HEK293 (cell line): ENCODE data around the gene AASDH.

Source experiments
- CTCF ChIA-PET: fragments of 350-600 bp; formaldehyde crosslinking; extraction: SDS; loops from one replicate; lab custom pipeline; 2021; ENCODE audit warnings: antibody characterized with exemption; lab: Yijun Ruan, JAX
- POLR2A ChIA-PET: fragments of 300-600 bp; formaldehyde crosslinking; extraction: SDS; loops from one replicate; lab custom pipeline; 2020; ENCODE audit warnings: antibody characterized with exemption, inconsistent platforms; lab: Yijun Ruan, JAX
- H3K27ac ChIP-seq: fragments of 200-500 bp; sonication (Bioruptor generic); 2 replicates; pipeline ENCODE4 v1.5.1; 2014; ENCODE audit warnings: low read depth, low read length, control low read depth, inconsistent platforms; ENCODE audit errors: extremely low read depth
- H3K36me3 ChIP-seq, 2 experiments: fragments of 200-500 bp in 1 of 2; sonication (Bioruptor generic) in 1 of 2; 1 replicate in 1 of 2; 2 replicates in 1 of 2; pipeline ENCODE4 v1.5.1; 2014 to 2017; ENCODE audit warnings: inconsistent platforms in 2 of 2, low read length in 2 of 2; ENCODE audit not compliant: control insufficient read depth in 2 of 2, insufficient read depth in 1 of 2
- H3K4me1 ChIP-seq: fragments of 200-500 bp; sonication (Bioruptor generic); 2 replicates; pipeline ENCODE4 v1.5.1; 2014; ENCODE audit warnings: mild to moderate bottlenecking, low read length, inconsistent platforms; ENCODE audit not compliant: control insufficient read depth, insufficient read depth
- H3K4me3 ChIP-seq: 2 replicates; pipeline ENCODE4 v1.5.1; 2011; ENCODE audit warnings: low read depth, mild to moderate bottlenecking, control low read depth, low read length, moderate library complexity
- H3K9me3 ChIP-seq: fragments of 200-500 bp; sonication (Bioruptor generic); 2 replicates; pipeline ENCODE4 v1.5.1; 2014; ENCODE audit warnings: low read depth, low read length, inconsistent platforms; ENCODE audit not compliant: control insufficient read depth, insufficient read depth
- ATF2 ChIP-seq: fragments of 450-650 bp; formaldehyde crosslinking; IDR thresholded peaks from 2 replicates; pipeline ENCODE4 v1.5.1; 2016; ENCODE audit warnings: missing biosample characterization, missing genetic modification characterization, low read depth
- GFI1B ChIP-seq: fragments of 450-650 bp; formaldehyde crosslinking; IDR thresholded peaks from 2 replicates; pipeline ENCODE4 v1.5.1; 2016; ENCODE audit warnings: missing biosample characterization, missing genetic modification characterization
- GLI2 ChIP-seq: fragments of 450-650 bp; formaldehyde crosslinking; IDR thresholded peaks from 2 replicates; pipeline ENCODE4; 2017; ENCODE audit warnings: missing biosample characterization, missing genetic modification characterization, low read depth, borderline replicate concordance
- IKZF3 ChIP-seq: fragments of 450-650 bp; IDR thresholded peaks from 2 replicates; pipeline ENCODE4 v1.5.0; 2018; ENCODE audit warnings: missing biosample characterization, mild to moderate bottlenecking, missing genetic modification characterization, moderate library complexity
- REPIN1 ChIP-seq: fragments of 450-650 bp; formaldehyde crosslinking; IDR thresholded peaks from 2 replicates; pipeline ENCODE4 v1.5.1; 2017; ENCODE audit warnings: missing biosample characterization, missing genetic modification characterization, low read depth
- REST ChIP-seq: fragments of 450-650 bp; formaldehyde crosslinking; IDR thresholded peaks from 2 replicates; pipeline ENCODE4 v1.5.1; 2016; ENCODE audit warnings: missing biosample characterization, missing genetic modification characterization
- SCRT1 ChIP-seq: fragments of 450-650 bp; formaldehyde crosslinking; IDR thresholded peaks from 2 replicates; pipeline ENCODE4 v1.5.1; 2016; ENCODE audit warnings: missing biosample characterization, missing genetic modification characterization, borderline replicate concordance
- SCRT2 ChIP-seq: fragments of 450-650 bp; formaldehyde crosslinking; IDR thresholded peaks from 2 replicates; pipeline ENCODE4 v1.5.1; 2016; ENCODE audit warnings: missing biosample characterization, missing genetic modification characterization
- SP3 ChIP-seq: fragments of 450-650 bp; formaldehyde crosslinking; IDR thresholded peaks from 2 replicates; pipeline ENCODE4 v1.5.1; 2016; ENCODE audit warnings: missing biosample characterization, missing genetic modification characterization
- YY2 ChIP-seq: fragments of 450-650 bp; formaldehyde crosslinking; IDR thresholded peaks from 2 replicates; pipeline ENCODE4 v1.5.1; 2016; ENCODE audit warnings: missing biosample characterization, missing genetic modification characterization
- ZEB2 ChIP-seq: fragments of 450-650 bp; formaldehyde crosslinking; IDR thresholded peaks from 2 replicates; pipeline ENCODE4 v1.5.1; 2016; ENCODE audit warnings: missing biosample characterization, missing genetic modification characterization
- ZFP3 ChIP-seq: fragments of 450-650 bp; formaldehyde crosslinking; IDR thresholded peaks from 2 replicates; pipeline ENCODE4 v1.5.1; 2016; ENCODE audit warnings: low read depth, missing biosample characterization, missing genetic modification characterization
- ZNF114 ChIP-seq: fragments of 450-650 bp; formaldehyde crosslinking; IDR thresholded peaks from 2 replicates; pipeline ENCODE4 v1.5.0; 2017; ENCODE audit warnings: missing biosample characterization, missing genetic modification characterization
- ZNF121 ChIP-seq: fragments of 450-650 bp; formaldehyde crosslinking; IDR thresholded peaks from 2 replicates; pipeline ENCODE4 v1.5.1; 2016; ENCODE audit warnings: missing biosample characterization, missing genetic modification characterization
- ZNF239 ChIP-seq: fragments of 450-650 bp; formaldehyde crosslinking; IDR thresholded peaks from 2 replicates; pipeline ENCODE4 v1.5.1; 2016; ENCODE audit warnings: missing biosample characterization, missing genetic modification characterization
- ZNF416 ChIP-seq: fragments of 450-650 bp; formaldehyde crosslinking; IDR thresholded peaks from 2 replicates; pipeline ENCODE4 v1.5.1; 2016; ENCODE audit warnings: missing biosample characterization, missing genetic modification characterization
- ZNF555 ChIP-seq: fragments of 450-650 bp; formaldehyde crosslinking; conservative IDR thresholded peaks from 2 replicates; pipeline ENCODE4 v1.5.1; 2017; ENCODE audit warnings: missing biosample characterization, mild to moderate bottlenecking, missing genetic modification characterization, inconsistent platforms
- ZNF623 ChIP-seq: fragments of 450-650 bp; formaldehyde crosslinking; IDR thresholded peaks from 2 replicates; pipeline ENCODE4 v1.5.1; 2016; ENCODE audit warnings: missing biosample characterization, missing genetic modification characterization
- ZNF701 ChIP-seq: fragments of 450-650 bp; formaldehyde crosslinking; IDR thresholded peaks from 2 replicates; pipeline ENCODE4 v1.5.1; 2016; ENCODE audit warnings: missing biosample characterization, missing genetic modification characterization
- ZNF830 ChIP-seq: fragments of 450-650 bp; IDR thresholded peaks from 2 replicates; pipeline ENCODE4 v1.5.0; 2018; ENCODE audit warnings: missing biosample characterization, missing genetic modification characterization, low read depth, mild to moderate bottlenecking, moderate library complexity
- TF ChIP-seq, protein P1 (sequence below): fragments of 450-650 bp; formaldehyde crosslinking; IDR thresholded peaks from 2 replicates; pipeline ENCODE4 v1.5.1; 2016; ENCODE audit warnings: missing biosample characterization, missing genetic modification characterization

Gene AASDH

GRCh38 chr4:56406151-56406550 is 18.9 kb upstream of the AASDH start:
- Histone ChIP-seq H3K9me3 (no peaks in the 10 kb centered on the region), H3K27ac (no peak overlapping the region), H3K4me1 (peaks cover 4% of the 10 kb centered on the region), H3K36me3 (peaks cover 6 to 55% of the 10 kb centered on the region in 2 experiments), H3K4me3 (no peak overlapping the region)
- TF ChIP-seq REST (tag by site-specific recombination) = no peak
- no peak for TF ChIP-seq ATF2 (tag by site-specific recombination)
- peak; percentile 44; the same call in 1 of the 2 replicates for TF ChIP-seq SCRT2 (tag by site-specific recombination)
- TF ChIP-seq IKZF3 (tag by site-specific recombination) = no peak
- no peak for TF ChIP-seq ZNF555 (tag by site-specific recombination)
- no peak for TF ChIP-seq ZNF830 (tag by site-specific recombination)
- ChIA-PET CTCF (interaction anchor here (0.6 to 1.7 kb wide), 2 partner anchors 19 to 28 kb away, joined by 3 to 4 read pairs; no protein-coding TSS in a partner anchor), POLR2A (interaction anchor here (1.9 kb wide), 1 partner anchor 19 kb away, joined by 9 read pairs; the partner anchor contains the start of gene AASDH)

- peaks cover 9 to 66% of the 10 kb centered on the region in 2 experiments for H3K36me3 ChIP-seq
- ChIA-PET CTCF (interaction anchor here (0.6 to 1.7 kb wide), 2 partner anchors 29 to 382 kb away, joined by 3 to 4 read pairs; no protein-coding TSS in a partner anchor), POLR2A (interaction anchor here (1.9 kb wide), 1 partner anchor 18 kb away, joined by 9 read pairs; the partner anchor contains the start of gene AASDH)
- peaks cover 3% of the 10 kb centered on the region for H3K4me1 ChIP-seq
- H3K9me3 ChIP-seq = no peaks in the 10 kb centered on the region
- H3K27ac ChIP-seq = no peak overlapping the region
- no peak for TF ChIP-seq REPIN1 (tag by site-specific recombination)
- no peak for TF ChIP-seq GFI1B (tag by site-specific recombination)
- no peak for TF ChIP-seq SP3 (tag by site-specific recombination)
- TF ChIP-seq GLI2 (tag by site-specific recombination) = no peak
- no peak for TF ChIP-seq ZNF239
- TF ChIP-seq ZNF701 (tag by site-specific recombination) = no peak
- no peak for TF ChIP-seq ZNF416 (tag by site-specific recombination)
- no peak for TF ChIP-seq ZFP3 (tag by site-specific recombination)
- TF ChIP-seq SCRT1 = no peak
- no peak for TF ChIP-seq ZEB2 (tag by site-specific recombination)
- no peak for TF ChIP-seq ZNF121 (tag by site-specific recombination)
- no peak for TF ChIP-seq ZNF555 (tag by site-specific recombination)
- TF ChIP-seq, protein P1, sequence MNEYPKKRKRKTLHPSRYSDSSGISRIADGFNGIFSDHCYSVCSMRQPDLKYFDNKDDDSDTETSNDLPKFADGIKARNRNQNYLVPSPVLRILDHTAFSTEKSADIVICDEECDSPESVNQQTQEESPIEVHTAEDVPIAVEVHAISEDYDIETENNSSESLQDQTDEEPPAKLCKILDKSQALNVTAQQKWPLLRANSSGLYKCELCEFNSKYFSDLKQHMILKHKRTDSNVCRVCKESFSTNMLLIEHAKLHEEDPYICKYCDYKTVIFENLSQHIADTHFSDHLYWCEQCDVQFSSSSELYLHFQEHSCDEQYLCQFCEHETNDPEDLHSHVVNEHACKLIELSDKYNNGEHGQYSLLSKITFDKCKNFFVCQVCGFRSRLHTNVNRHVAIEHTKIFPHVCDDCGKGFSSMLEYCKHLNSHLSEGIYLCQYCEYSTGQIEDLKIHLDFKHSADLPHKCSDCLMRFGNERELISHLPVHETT (tag by site-specific recombination) = no peak
- TF ChIP-seq ZNF114 = no peak
- no peak for TF ChIP-seq YY2 (tag by site-specific recombination)
- no peak for TF ChIP-seq ZNF623 (tag by site-specific recombination)
- H3K4me3 ChIP-seq = no peak overlapping the region
Measured at GRCh38 chr4:56405016-56405415, 17.7 kb upstream of the AASDH start.
